MV-4-11 (cell line): ENCODE measurements around the gene OTOR.
A peak's percentile ranks its signal among the peaks of the same experiment; 100 is the strongest.

Experiments
- DNase-seq: peaks from one replicate; lab custom pipeline; 2025; lab: John Stamatoyannopoulos, UW

Gene OTOR

GRCh38 chr20:16749573-16749972 lies 1.4 kb downstream of the OTOR start:
- no peak for DNase-seq

- no peak for DNase-seq
Observed at GRCh38 chr20:16752082-16752481, 3.9 kb downstream of the OTOR start.

DNA sequence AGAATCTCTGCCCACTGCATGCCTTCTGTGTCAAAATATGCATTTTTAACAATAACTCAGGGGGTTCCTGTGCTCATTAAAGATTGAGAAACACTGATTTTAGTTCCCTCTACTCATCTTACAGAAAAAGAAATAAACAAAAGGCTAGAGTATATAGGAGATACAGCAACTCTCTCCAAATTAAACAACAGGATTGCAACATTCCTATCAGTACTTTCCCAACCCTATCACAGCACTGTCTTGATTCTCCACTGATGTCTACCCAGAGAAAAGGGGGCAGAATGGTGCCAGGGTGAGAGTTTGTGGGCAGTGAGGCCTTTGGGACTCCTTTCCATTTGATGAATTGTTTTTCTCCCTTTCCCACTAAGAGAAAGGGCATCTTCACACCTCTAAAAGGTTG lies 4.7 kb downstream of the OTOR start:
- no peak for DNase-seq

GRCh38 chr20:16758454-16759180 lies 10.5 kb downstream of the OTOR start:
- no peak for DNase-seq

DNA sequence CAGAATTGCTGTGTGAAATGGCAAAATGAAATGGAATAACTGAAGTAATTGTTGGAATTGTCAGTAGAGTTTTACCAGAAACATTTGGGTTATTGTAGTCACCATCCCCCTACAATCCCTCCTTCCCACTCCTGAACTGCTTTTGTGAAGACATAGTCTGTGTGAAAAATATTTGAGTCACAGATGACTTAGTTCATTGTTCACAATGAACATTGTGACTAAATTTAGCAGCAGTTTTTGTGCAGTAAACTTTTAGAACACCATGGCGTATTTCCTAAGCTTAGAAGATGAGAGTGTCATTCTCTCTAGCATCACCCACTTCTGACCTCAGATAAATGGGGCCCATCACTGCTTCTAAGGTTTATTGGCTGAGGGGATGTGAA lies 11.0 kb downstream of the OTOR start:
- DNase-seq, result no peak

GRCh38 chr20:16760431-16761304 lies 12.5 kb downstream of the OTOR start:
- no peak for DNase-seq

GRCh38 chr20:16761305-16761829 lies 13.2 kb downstream of the OTOR start:
- peak; percentile 64 for DNase-seq

GRCh38 chr20:16764560-16764959 lies 16.4 kb downstream of the OTOR start:
- no peak for DNase-seq

DNA sequence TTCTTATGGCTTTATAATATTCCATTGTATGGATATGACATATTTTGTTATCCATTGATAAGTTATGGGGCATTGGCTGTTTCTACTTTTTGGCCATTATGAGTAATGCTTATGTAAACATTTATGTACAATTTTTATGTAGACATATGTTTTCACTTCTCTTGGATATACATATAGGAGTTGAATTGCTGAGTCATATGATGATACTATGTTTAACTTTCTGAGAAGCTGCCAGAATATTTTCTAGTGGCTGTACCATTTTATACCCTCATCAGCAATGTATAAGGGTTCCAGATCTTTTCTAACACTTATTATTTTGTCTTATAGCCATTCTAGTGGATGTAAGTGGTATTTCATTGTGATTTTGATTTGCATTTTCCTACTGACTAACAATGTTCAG lies 23.1 kb downstream of the OTOR start:
- DNase-seq, result no peak

- no peak for DNase-seq
Observed at GRCh38 chr20:16775961-16776360, 27.8 kb downstream of the OTOR start.

GRCh38 chr20:16777126-16777525 lies 29.0 kb downstream of the OTOR start:
- DNase-seq, result no peak

GRCh38 chr20:16778159-16778558 lies 30.0 kb downstream of the OTOR start:
- DNase-seq, result no peak

DNA sequence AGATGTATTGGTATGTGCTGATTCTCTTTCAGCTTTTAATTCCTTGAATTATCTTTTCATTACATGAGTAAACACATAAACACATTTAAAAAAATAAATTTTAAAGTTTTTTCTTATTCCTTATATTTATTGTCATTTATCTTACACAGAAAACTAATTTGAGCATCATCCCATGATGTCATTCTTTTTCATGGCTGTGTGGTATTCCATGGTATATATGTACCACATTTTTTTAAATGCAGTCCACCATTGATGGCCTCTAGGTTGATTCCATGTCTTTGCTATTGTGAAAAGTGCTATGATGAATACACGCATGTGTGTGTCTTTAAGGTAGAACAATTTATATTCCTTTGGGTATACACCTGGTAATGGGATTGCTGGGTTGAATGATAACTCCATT lies 33.3 kb downstream of the OTOR start:
- no peak for DNase-seq

GRCh38 chr20:16785226-16785625 lies 37.1 kb downstream of the OTOR start:
- no peak for DNase-seq
